Stimulated activated CD8-positive, alpha-beta memory T cell treated with anti-CD3 and anti-CD28 coated beads, Interleukin-7, amount 100 ng/mL, for 24 hours (primary cell): ENCODE data around the gene CLBA1.
"Not testable (repeated sequence)": the region's sequence is repeated elsewhere in the genome, so short reads cannot be mapped to it uniquely, and the experiment has no call there.

Experiments used
- DNase-seq: peaks from one replicate; pipeline ENCODE4 v3.0.0-alpha.2; 2020; ENCODE audit warnings: low read depth

Gene CLBA1

DNA sequence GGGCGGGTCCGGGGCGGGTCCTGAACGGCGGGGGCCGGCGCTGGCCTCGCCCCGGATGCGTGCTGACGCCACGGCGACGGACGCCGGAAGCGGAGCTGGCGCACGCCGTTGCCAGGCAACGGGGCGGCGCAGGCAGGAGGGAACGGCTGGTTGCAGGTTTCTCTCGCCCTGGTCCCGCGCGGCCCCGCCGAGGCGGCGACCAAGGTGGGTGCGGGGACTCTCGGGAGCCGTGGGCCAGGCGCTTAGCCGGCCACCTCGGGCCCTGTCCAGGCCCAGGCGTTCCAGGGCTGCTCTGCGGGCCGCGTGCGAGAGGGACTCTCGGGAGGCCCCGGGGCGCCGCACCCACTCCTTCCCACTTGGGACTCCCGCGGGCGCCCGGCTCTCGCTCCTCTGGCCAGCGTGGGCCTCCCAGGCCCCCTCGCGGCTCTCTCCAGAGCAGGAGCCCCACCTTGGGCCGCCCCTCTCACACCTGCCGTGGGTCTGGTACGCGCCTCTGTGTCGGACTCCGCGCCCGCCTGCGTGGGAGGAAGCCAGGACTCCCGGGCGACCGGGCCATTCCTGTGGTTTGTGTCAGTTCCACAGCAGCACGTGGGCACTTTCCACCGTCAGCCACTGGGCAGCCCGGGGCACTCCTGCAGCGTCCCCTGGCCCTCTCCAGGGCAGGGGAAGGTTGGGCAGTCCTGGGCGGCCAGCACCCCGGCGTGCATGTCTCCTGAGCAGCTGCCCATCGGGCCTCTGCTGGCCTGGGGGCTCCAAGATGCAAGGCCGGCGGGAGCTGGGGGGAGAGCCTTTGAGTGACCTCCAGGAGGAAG, at the start of gene CLBA1:
Gene CLBA1 (plus strand): TSS at position 114 of the 812 bp plus-strand sequence. CDS start 644 bp downstream, at position 758.
- peak; percentile 67 for DNase-seq

DNA sequence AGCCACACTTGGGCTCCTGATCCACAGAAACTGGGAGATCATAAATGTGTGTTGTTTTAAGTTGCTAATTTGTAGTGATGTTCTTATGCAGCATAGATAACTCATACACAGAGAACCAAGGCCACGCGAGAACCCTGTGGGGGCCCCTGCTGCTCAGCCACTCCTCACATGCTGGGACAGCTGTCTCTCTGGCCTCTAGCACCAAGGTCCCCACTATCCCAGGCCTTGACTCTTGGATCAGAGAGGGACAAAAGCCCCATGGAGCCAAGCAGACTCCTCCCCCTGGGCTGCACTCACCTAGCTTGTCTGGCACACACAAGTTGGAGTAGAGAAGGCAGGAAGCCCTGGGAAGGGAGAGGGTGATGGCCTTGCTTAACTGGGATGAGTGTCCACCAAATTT, 49.6 kb upstream of the CLBA1 start:
- DNase-seq, result no peak

DNA sequence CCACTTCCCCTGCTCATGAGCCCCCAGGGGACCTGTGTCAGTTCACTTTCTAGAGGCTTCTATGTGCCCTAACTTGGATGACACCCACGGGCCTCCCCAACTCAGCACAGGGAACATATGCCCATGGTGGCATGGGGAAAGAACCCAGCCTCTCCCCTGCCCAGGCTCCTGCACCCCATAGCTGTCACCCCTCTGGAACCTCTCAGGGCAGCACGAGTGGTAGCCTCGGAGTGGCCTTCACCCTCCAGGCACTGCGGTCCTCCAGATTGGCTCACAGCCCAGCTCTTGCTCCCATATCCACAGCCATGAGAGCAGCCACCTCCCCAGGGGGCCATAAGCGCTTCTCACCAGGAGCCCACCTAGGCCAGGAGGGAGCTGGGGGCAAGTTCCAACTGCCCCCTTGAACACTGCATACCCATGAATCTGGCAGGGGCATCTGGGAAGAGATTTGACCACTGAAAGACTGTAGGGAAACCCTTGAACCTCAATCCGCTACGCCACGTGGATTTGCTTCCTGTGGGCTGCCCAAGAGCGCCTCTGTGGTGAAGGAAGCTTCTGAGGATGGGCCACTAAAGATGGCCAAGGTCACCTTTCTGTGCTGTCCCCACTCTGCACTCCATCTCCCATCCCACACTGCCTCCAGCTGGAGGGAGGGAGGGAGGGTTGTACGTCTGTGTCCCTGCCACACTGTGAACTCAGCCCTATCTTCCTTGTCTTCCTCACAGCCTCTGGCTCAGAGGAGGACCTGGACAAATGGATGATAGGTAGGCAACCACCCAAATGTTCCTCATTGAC, 49.0 kb upstream of the CLBA1 start:
- no peak for DNase-seq

GRCh38 chr14:104937161-104937560, 48.4 kb upstream of the CLBA1 start:
- no peak for DNase-seq

- no peak for DNase-seq
These were observed 47.8 kb upstream of the CLBA1 start for GRCh38 chr14:104937694-104938365.

- no peak for DNase-seq
These were observed 47.2 kb upstream of the CLBA1 start for GRCh38 chr14:104938436-104938835.

DNA sequence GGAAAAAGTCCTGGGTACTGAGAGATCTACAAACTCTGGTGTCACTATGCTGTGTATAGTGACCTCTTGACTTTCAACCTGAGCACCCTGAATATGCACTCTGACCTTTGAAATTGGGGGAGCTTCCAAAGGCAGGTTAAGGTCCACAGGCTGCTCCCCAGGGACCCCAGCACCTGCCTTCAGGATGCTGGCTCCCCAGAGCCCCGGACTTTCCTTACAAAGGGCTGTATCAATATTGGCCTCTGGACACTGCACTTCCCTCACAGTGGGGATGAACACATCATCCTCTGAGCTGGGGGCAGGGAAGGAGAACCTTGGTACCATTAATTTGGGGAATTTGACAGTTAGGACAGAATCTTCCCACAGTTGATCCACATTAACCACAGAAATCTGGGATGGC, 46.6 kb upstream of the CLBA1 start:
- DNase-seq, result no peak

DNA sequence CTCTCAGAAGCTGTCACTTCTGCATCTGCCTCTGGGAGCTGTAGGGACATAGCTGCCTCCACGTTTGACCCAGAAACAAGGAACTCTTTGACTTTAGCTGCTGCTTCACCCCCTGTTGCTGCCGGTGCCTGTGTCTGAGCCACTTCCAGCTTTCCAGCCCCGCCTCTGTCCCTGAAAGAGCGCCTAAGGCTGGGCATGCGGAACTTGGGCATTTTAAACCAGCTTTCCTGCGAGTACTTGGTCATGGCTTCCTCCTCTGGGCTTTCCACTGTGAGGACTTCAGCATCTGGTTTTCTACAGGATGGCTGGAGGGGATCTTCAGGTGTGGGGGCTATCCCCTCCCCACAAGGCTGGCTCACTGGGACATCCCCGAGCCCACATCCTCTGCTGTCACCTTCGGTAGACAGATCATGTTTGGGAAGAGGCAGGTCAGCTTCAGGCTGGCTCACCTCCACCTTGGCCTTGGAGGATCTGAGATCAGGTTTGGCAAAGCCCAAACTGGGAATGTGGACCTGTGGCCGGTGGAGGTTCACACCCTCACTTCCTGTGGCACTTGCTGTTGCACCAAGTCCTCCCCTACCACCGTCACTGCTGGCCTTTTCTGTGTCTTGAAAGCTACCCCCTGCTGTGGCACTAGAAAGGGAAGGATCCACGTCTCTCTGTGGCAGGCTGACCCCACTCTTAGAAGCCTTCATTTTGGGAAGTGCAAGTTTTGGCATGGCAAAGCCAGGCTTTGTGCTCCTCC, 45.8 kb upstream of the CLBA1 start:
- no peak for DNase-seq

DNA sequence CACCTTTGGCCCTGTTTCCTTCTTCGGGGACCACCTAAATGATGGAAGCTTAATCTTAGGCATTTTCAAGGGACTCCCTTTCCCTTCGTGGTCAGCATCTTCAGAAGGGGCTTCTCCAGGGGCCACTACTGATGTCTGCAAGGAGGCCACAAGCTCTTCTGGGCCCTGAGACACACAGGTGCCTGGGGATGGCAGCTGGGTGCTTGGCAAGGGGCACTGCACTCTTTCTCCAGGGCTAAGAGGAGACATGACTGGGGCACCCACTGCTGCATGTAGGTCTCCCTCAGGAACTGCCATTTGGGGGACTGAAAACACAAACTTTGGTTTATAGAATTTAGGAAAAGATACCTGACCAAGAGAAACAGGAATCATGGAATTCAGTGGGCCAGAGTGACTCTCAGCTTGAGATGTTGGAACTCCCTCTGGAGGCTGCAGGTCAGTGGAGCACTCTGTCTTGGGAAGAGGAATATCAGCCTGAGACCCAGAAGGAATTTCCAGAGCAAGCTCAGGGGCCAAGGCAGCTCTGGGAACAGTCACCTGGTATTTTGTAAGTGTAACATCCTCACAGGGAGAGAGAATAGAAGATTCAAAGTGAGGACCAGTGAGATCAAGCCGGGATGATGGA, 45.0 kb upstream of the CLBA1 start:
- no peak for DNase-seq

DNA sequence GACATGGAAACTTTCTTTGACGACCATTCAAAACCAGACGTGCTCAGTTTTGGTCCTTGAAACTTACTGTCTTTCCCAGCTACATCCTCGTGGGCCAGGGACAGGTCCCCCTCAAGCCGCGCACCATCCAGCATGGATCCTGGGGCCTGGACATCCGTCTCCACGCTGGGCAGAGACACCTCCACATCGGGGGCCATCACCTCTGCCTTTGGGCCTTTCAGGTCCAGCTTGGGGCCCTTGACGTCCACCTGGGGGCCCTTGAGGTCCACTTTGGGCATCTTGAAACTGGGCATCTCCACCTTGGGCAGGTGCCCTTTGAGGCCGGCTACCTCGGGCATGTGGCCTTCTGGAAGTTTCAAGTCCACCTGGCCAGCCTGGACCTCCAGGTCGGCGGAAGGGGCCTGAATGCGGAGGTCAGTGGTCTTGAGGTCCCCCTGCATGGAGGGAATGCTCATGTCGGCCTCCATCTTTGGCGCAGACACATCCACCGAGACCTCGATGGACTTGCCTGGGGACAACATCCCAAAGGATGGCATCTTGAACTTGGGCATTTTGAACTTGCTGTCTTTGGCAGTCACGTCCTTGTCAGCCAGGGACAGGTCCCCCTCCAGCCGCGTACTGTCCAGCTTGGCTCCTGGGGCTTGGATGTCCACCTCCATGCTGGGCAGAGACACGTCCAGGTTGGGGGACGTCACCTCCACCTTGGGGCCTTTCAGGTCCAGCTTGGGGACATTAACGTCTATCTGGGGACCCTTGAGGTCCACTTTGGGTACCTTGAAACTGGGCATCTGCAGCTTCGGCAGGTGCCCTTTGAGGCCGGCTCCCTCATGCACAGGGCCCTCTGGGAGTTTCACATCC, 43.9 kb upstream of the CLBA1 start:
- DNase-seq, result no peak

- DNase-seq, result no peak
These were observed 43.0 kb upstream of the CLBA1 start for GRCh38 chr14:104942586-104942985.

DNA sequence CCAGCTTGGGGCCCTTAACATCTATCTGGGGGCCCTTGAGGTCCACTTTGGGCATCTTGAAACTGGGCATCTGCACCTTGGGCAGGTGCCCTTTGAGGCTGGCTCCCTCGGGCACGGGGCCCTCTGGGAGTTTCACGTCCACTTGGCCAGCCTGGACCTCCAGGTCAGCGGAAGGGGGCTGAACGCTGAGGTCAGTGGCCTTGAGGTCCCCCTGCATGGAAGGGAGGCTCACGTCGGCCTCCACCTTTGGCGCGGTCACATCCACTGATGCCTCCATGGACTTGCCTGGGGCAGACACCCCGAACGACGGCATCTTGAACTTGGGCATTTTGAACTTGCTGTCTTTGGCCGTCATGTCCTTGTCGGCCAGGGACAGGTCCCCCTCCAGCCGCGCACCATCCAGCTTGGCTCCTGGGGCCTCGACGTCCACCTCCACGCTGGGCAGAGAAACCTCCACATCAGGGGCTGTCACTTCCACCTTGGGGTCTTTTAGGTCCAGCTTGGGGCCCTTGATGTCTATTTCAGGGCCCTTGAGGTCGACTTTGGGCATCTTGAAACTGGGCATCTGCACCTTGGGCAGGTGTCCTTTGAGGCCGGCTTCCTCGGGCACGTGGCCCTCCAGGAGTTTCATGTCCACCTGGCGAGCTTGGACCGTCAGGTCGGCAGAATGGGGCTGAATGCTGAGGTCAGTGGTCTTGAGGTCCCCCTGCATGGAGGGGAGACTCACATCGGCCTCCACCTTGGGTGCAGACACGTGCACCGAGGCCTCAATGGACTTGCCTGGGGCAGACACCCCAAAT, 42.2 kb upstream of the CLBA1 start:
- DNase-seq, result not testable (repeated sequence)

DNA sequence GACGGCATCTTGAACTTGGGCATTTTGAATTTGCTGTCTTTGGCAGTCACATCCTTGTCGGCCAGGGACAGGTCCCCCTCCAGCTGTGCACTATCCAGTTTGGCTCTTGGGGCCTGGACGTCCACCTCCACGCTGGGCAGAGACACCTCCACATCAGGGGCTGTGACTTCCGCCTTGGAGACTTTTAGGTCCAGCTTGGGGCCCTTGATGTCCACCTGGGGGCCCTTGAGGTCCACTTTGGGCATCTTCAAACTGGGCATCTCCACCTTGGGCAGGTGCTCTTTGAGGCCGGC, 41.6 kb upstream of the CLBA1 start:
- DNase-seq, result not testable (repeated sequence)

GRCh38 chr14:104944436-104945205, 41.0 kb upstream of the CLBA1 start:
- DNase-seq, result not testable (repeated sequence)

- not testable (repeated sequence) for DNase-seq
These were observed 40.3 kb upstream of the CLBA1 start for GRCh38 chr14:104945266-104945665.

GRCh38 chr14:104945986-104946965, 39.3 kb upstream of the CLBA1 start:
- not testable (repeated sequence) for DNase-seq

- DNase-seq, result not testable (repeated sequence)
These were observed 38.4 kb upstream of the CLBA1 start for GRCh38 chr14:104947201-104947600.
